WTC11 (cell line): ENCODE measurements around the gene OSBPL9.

Source experiments
- PRRX2 ChIP-seq: fragments of 250-450 bp; sonication (Bioruptor Pico); IDR thresholded peaks from 2 replicates; pipeline ENCODE4 v1.8.0; 2021; ENCODE audit warnings: mild to moderate bottlenecking
- SP1 ChIP-seq: sonication (generic); formaldehyde crosslinking; conservative IDR thresholded peaks from 2 replicates; pipeline ENCODE4 v1.8.1; 2022; ENCODE audit warnings: missing genetic modification reagents
- TF ChIP-seq, protein P1 (sequence below): fragments of 200-600 bp; IDR thresholded peaks from 2 replicates; pipeline ENCODE4 v1.8.0; 2022; ENCODE audit warnings: antibody characterized with exemption
- TF ChIP-seq, protein P2 (sequence below): sonication (generic); formaldehyde crosslinking; IDR thresholded peaks from 2 replicates; pipeline ENCODE4 v1.8.1; 2023; ENCODE audit warnings: mild to moderate bottlenecking, missing genetic modification reagents, moderate library complexity

DNA sequence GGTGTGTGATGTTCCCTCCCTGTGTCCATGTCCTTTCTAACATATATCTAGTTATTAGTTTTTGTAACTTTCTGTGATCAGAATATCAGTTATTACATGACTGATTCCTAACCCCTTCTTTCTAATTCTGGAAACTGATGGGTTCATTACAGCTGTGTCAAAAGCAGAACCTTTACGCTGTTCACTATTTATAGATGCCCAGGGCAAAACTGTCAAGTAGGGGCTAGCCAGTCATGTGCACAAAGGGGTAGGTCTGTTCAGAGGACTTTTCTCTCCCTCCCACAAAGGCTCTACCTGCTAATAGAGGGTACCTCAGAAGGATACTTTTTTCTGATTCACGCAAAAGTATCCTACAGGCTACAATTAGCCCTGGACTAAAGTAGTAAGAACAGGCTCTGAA is 182.5 kb downstream of the OSBPL9 start:
- TF ChIP-seq PRRX2 (no peak), SP1 (CRISPR knock-in tag) (no peak)
- TF ChIP-seq, protein P1, sequence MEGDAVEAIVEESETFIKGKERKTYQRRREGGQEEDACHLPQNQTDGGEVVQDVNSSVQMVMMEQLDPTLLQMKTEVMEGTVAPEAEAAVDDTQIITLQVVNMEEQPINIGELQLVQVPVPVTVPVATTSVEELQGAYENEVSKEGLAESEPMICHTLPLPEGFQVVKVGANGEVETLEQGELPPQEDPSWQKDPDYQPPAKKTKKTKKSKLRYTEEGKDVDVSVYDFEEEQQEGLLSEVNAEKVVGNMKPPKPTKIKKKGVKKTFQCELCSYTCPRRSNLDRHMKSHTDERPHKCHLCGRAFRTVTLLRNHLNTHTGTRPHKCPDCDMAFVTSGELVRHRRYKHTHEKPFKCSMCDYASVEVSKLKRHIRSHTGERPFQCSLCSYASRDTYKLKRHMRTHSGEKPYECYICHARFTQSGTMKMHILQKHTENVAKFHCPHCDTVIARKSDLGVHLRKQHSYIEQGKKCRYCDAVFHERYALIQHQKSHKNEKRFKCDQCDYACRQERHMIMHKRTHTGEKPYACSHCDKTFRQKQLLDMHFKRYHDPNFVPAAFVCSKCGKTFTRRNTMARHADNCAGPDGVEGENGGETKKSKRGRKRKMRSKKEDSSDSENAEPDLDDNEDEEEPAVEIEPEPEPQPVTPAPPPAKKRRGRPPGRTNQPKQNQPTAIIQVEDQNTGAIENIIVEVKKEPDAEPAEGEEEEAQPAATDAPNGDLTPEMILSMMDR: no peak
- TF ChIP-seq, protein P2, sequence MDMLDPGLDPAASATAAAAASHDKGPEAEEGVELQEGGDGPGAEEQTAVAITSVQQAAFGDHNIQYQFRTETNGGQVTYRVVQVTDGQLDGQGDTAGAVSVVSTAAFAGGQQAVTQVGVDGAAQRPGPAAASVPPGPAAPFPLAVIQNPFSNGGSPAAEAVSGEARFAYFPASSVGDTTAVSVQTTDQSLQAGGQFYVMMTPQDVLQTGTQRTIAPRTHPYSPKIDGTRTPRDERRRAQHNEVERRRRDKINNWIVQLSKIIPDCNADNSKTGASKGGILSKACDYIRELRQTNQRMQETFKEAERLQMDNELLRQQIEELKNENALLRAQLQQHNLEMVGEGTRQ (CRISPR knock-in tag): no peak
